Epithelial cell of proximal tubule (primary cell): ENCODE data around the gene COL25A1. TPM values are rescaled to one million over a fixed set of nuclear protein-coding genes. Genes with fewer than 3 reads are reported as not detected.

Experiments
- DNase-seq: peaks from one replicate; pipeline ENCODE4 v3.0.0-alpha.2; 2011; ENCODE audit warnings: low read depth
- H3K4me3 ChIP-seq: 2 replicates; pipeline ENCODE4 v1.5.1; 2011; ENCODE audit warnings: low read depth, mild to moderate bottlenecking, low read length
- total RNA-seq: library from RNA; depleted of rRNA; stranded (reverse); fragments of >200 nt; gene quantifications from 2 replicates; pipeline ENCODE4 v1.2.3, GENCODE V29; 2015
- TF ChIP-seq, protein P1 (sequence below): conservative IDR thresholded peaks from 2 replicates; pipeline ENCODE4 v1.5.1; 2012; ENCODE audit warnings: low read depth, mild to moderate bottlenecking, low read length

COL25A1 gene
- total RNA-seq, 1 donor from 2014 or later = 0.46 TPM

- TF ChIP-seq, protein P1, sequence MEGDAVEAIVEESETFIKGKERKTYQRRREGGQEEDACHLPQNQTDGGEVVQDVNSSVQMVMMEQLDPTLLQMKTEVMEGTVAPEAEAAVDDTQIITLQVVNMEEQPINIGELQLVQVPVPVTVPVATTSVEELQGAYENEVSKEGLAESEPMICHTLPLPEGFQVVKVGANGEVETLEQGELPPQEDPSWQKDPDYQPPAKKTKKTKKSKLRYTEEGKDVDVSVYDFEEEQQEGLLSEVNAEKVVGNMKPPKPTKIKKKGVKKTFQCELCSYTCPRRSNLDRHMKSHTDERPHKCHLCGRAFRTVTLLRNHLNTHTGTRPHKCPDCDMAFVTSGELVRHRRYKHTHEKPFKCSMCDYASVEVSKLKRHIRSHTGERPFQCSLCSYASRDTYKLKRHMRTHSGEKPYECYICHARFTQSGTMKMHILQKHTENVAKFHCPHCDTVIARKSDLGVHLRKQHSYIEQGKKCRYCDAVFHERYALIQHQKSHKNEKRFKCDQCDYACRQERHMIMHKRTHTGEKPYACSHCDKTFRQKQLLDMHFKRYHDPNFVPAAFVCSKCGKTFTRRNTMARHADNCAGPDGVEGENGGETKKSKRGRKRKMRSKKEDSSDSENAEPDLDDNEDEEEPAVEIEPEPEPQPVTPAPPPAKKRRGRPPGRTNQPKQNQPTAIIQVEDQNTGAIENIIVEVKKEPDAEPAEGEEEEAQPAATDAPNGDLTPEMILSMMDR = no peak
- H3K4me3 ChIP-seq = no peak overlapping the region
- no peak for DNase-seq
Measured at GRCh38 chr4:109157696-109158095, 144.8 kb downstream of the COL25A1 start.

GRCh38 chr4:109157205-109157604, 145.3 kb downstream of the COL25A1 start:
- no peak for DNase-seq

GRCh38 chr4:109156356-109156755, 146.1 kb downstream of the COL25A1 start:
- no peak for DNase-seq
- TF ChIP-seq, protein P1 = no peak
- no peak overlapping the region for H3K4me3 ChIP-seq

More at GRCh38 chr4:109157205-109157604, 145.3 kb downstream of the COL25A1 start:
- H3K4me3 ChIP-seq = no peak overlapping the region
- TF ChIP-seq, protein P1 = no peak

- TF ChIP-seq, protein P1 = no peak
- no peak for DNase-seq
- H3K4me3 ChIP-seq = no peak overlapping the region
Measured at GRCh38 chr4:109155682-109156283, 146.7 kb downstream of the COL25A1 start.

GRCh38 chr4:109155084-109155483, 147.4 kb downstream of the COL25A1 start:
- H3K4me3 ChIP-seq = no peak overlapping the region
- no peak for DNase-seq
- TF ChIP-seq, protein P1 = no peak

- H3K4me3 ChIP-seq = no peak overlapping the region
- DNase-seq = no peak
- TF ChIP-seq, protein P1 = no peak
Measured at GRCh38 chr4:109154424-109154823, 148.0 kb downstream of the COL25A1 start.

DNA sequence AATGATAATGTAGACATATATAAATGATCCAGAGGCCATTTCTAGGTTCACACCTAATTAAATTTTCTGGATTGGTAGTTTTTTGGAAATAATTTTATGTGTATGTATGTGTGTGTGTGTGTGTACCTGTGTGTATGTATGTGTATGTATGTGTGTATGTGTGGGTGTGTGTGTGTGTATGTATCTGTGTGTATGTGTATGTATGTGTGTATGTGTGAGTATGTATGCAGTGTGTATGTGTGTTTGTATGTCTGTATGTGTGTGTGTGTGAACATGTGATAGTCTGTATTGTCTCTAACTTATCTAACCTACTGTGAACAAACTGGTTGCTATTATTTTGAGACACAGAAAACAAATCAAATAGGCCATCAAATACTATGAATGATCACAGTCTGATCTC, 152.6 kb downstream of the COL25A1 start:
- H3K4me3 ChIP-seq = no peak overlapping the region
- TF ChIP-seq, protein P1 = no peak
- no peak for DNase-seq
